ENCODE data around the gene CELF4.

CELF4 gene

GRCh38 chr18:37385846-37386778 lies 179.5 kb downstream of the CELF4 start:
- Histone ChIP-seq H3K79me2 (ENCODE audit: insufficient read depth, low read length) (no peaks in the 10 kb centered on the region), H3K9ac (ENCODE audit: low read depth, low read length) (no peak overlapping the region), H3K36me3 (ENCODE audit: insufficient read depth, low read length) (no peaks in the 10 kb centered on the region), H3K27me3 (ENCODE audit: insufficient read depth, low read length, poor library complexity) (no peaks in the 10 kb centered on the region), H3K4me3 (ENCODE audit: low read depth in 1 of 2, low read length in 2 of 2) (no peak overlapping the region), H3K9me3 (ENCODE audit: insufficient read depth, low read length, severe bottlenecking) (peaks cover 7% of the 10 kb centered on the region), H3K4me1 (ENCODE audit: insufficient read depth, low read length) (no peaks in the 10 kb centered on the region), H4K20me1 (ENCODE audit: insufficient read depth, low read length) (peaks cover 4% of the 10 kb centered on the region), H3K4me2 (ENCODE audit: insufficient read depth, low read length) (no peak overlapping the region), H2AFZ (ENCODE audit: low read depth, low read length) (no peak overlapping the region), H3K27ac (ENCODE audit: low read length) (no peak overlapping the region)
- DNase-seq = no peak
- ATAC-seq (ENCODE audit: insufficient read depth, low read depth) = peak; percentile 39; the same call in 1 of the 3 replicates
- TF ChIP-seq, protein P1, sequence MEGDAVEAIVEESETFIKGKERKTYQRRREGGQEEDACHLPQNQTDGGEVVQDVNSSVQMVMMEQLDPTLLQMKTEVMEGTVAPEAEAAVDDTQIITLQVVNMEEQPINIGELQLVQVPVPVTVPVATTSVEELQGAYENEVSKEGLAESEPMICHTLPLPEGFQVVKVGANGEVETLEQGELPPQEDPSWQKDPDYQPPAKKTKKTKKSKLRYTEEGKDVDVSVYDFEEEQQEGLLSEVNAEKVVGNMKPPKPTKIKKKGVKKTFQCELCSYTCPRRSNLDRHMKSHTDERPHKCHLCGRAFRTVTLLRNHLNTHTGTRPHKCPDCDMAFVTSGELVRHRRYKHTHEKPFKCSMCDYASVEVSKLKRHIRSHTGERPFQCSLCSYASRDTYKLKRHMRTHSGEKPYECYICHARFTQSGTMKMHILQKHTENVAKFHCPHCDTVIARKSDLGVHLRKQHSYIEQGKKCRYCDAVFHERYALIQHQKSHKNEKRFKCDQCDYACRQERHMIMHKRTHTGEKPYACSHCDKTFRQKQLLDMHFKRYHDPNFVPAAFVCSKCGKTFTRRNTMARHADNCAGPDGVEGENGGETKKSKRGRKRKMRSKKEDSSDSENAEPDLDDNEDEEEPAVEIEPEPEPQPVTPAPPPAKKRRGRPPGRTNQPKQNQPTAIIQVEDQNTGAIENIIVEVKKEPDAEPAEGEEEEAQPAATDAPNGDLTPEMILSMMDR (IDR thresholded peaks at IDR 0.05; ENCODE audit: borderline replicate concordance, extremely low read depth, low read length, poor library complexity, severe bottlenecking) = peak; percentile 76
- TF ChIP-seq EZH2 (IDR thresholded peaks at IDR 0.05; ENCODE audit: borderline replicate concordance, low read depth, low read length, severe bottlenecking) = no peak

GRCh38 chr18:37383846-37384595 lies 181.6 kb downstream of the CELF4 start:
- H3K4me2 ChIP-seq (ENCODE audit: insufficient read depth, low read length) = no peak overlapping the region
- H4K20me1 ChIP-seq (ENCODE audit: insufficient read depth, low read length) = peaks cover 7% of the 10 kb centered on the region
- H3K27ac ChIP-seq (ENCODE audit: low read length) = no peak overlapping the region
- no peaks in the 10 kb centered on the region for H3K4me1 ChIP-seq (ENCODE audit: insufficient read depth, low read length)
- no peaks in the 10 kb centered on the region for H3K9me3 ChIP-seq (ENCODE audit: insufficient read depth, low read length, severe bottlenecking)
- no peaks in the 10 kb centered on the region for H3K36me3 ChIP-seq (ENCODE audit: insufficient read depth, low read length)
- no peak overlapping the region for H3K4me3 ChIP-seq (ENCODE audit: low read depth in 1 of 2, low read length in 2 of 2)
- H3K27me3 ChIP-seq (ENCODE audit: insufficient read depth, low read length, poor library complexity) = peaks cover 1% of the 10 kb centered on the region
- no peak overlapping the region for H3K9ac ChIP-seq (ENCODE audit: low read depth, low read length)
- H2AFZ ChIP-seq (ENCODE audit: low read depth, low read length) = no peak overlapping the region
- no peaks in the 10 kb centered on the region for H3K79me2 ChIP-seq (ENCODE audit: insufficient read depth, low read length)
- TF ChIP-seq EZH2 (IDR thresholded peaks at IDR 0.05; ENCODE audit: borderline replicate concordance, low read depth, low read length, severe bottlenecking) = no peak
- TF ChIP-seq, protein P1 (IDR thresholded peaks at IDR 0.05; ENCODE audit: borderline replicate concordance, extremely low read depth, low read length, poor library complexity, severe bottlenecking) = no peak
- no peak for DNase-seq
- ATAC-seq (ENCODE audit: insufficient read depth, low read depth) = no peak

DNA sequence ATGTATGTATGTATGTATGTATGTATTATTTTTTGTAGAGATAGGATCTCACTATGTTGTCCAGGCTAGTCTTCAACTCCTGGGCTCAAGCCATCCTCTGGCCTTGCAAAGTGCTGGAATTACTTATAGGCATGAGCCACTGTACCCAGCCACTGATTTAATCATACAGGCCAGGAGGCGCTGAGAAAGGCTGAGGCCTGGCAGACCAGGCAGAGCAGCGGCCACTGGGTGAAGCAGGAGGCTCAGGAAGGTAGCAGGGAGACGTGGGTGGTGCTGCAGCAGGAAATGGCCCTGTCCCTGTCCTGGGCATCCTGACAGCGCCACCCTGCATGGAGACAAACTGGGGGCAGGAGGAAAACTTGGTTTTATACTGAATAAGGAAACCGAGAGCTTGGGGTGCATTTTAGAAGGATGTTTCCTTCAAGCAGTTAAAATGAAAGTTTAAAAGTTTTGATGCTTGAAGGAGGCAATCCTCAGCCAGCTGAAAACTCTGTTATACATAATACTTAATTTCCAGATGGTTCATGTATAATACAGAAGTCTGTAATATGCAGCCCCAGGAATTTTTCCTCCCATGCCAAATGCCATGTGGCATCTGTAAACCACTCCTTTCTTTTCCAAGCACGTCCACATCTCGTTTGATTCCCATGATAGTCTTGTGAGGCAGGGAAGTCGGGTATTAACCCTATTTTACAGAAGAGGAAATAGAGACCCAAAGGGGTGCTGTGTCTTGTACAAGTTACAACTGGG lies 182.4 kb downstream of the CELF4 start:
- H3K27me3 ChIP-seq (ENCODE audit: insufficient read depth, low read length, poor library complexity) = peaks cover 6% of the 10 kb centered on the region
- no peaks in the 10 kb centered on the region for H3K4me1 ChIP-seq (ENCODE audit: insufficient read depth, low read length)
- no peaks in the 10 kb centered on the region for H3K36me3 ChIP-seq (ENCODE audit: insufficient read depth, low read length)
- H3K79me2 ChIP-seq (ENCODE audit: insufficient read depth, low read length) = no peaks in the 10 kb centered on the region
- no peaks in the 10 kb centered on the region for H3K9me3 ChIP-seq (ENCODE audit: insufficient read depth, low read length, severe bottlenecking)
- no peak for TF ChIP-seq EZH2 (IDR thresholded peaks at IDR 0.05; ENCODE audit: borderline replicate concordance, low read depth, low read length, severe bottlenecking)
- TF ChIP-seq, protein P1 (IDR thresholded peaks at IDR 0.05; ENCODE audit: borderline replicate concordance, extremely low read depth, low read length, poor library complexity, severe bottlenecking) = no peak
- ATAC-seq (ENCODE audit: insufficient read depth, low read depth) (no peak), DNase-seq (no peak)
- no peak overlapping the region for H2AFZ ChIP-seq (ENCODE audit: low read depth, low read length)
- no peak overlapping the region for H3K4me2 ChIP-seq (ENCODE audit: insufficient read depth, low read length)
- H3K9ac ChIP-seq (ENCODE audit: low read depth, low read length) = no peak overlapping the region
- no peak overlapping the region for H3K4me3 ChIP-seq (ENCODE audit: low read depth in 1 of 2, low read length in 2 of 2)
- peaks cover 7% of the 10 kb centered on the region for H4K20me1 ChIP-seq (ENCODE audit: insufficient read depth, low read length)
- H3K27ac ChIP-seq (ENCODE audit: low read length) = no peak overlapping the region

All from DND-41 (cell line).